ENCODE data around the gene GKN1.
"Not testable (repeated sequence)": the region's sequence is repeated elsewhere in the genome, so short reads cannot be mapped to it uniquely, and the experiment has no call there.

The GKN1 gene

GRCh38 chr2:68974251-68974650 lies at the start of gene GKN1:
Gene GKN1, plus strand, starts transcription at chr2:68974636. Its CDS starts 42 bp downstream, at chr2:68974678.
- DNase-seq: no peak

- peak; percentile 37 for DNase-seq
Observed at GRCh38 chr2:68925295-68925896, 49.0 kb upstream of the GKN1 start.

GRCh38 chr2:68926796-68927195 lies 47.6 kb upstream of the GKN1 start:
- no peak for DNase-seq

- no peak for DNase-seq
Observed at GRCh38 chr2:68931149-68931711, 43.2 kb upstream of the GKN1 start.

GRCh38 chr2:68931799-68932198 lies 42.6 kb upstream of the GKN1 start:
- no peak for DNase-seq

- no peak for DNase-seq
Observed at GRCh38 chr2:68932402-68932801, 42.0 kb upstream of the GKN1 start.

GRCh38 chr2:68934021-68934420 lies 40.4 kb upstream of the GKN1 start:
- DNase-seq: no peak

- DNase-seq: no peak
Observed at GRCh38 chr2:68935471-68935870, 39.0 kb upstream of the GKN1 start.

GRCh38 chr2:68936427-68936826 lies 38.0 kb upstream of the GKN1 start:
- DNase-seq: no peak

- DNase-seq: no peak
Observed at GRCh38 chr2:68936889-68937288, 37.5 kb upstream of the GKN1 start.

- DNase-seq: no peak
Observed at GRCh38 chr2:68937346-68938055, 36.9 kb upstream of the GKN1 start.

GRCh38 chr2:68938938-68939337 lies 35.5 kb upstream of the GKN1 start:
- DNase-seq: no peak

GRCh38 chr2:68939962-68940361 lies 34.5 kb upstream of the GKN1 start:
- DNase-seq: no peak

- DNase-seq: no peak
Observed at GRCh38 chr2:68940369-68940768, 34.1 kb upstream of the GKN1 start.

- DNase-seq: no peak
Observed at GRCh38 chr2:68942827-68943226, 31.6 kb upstream of the GKN1 start.

GRCh38 chr2:68943581-68944568 lies 30.6 kb upstream of the GKN1 start:
- peak; percentile 68 for DNase-seq

GRCh38 chr2:68946117-68946516 lies 28.3 kb upstream of the GKN1 start:
- peak; percentile 54 for DNase-seq

GRCh38 chr2:68948710-68949109 lies 25.7 kb upstream of the GKN1 start:
- DNase-seq: no peak

- no peak for DNase-seq
Observed at GRCh38 chr2:68951899-68952298, 22.5 kb upstream of the GKN1 start.

- DNase-seq: no peak
Observed at GRCh38 chr2:68952887-68953521, 21.4 kb upstream of the GKN1 start, which contains the start of gene GKN2. Gene GKN2, minus strand, starts transcription at chr2:68952893. Its CDS starts 32 bp downstream, at chr2:68952861.

GRCh38 chr2:68955432-68955831 lies 19.0 kb upstream of the GKN1 start:
- DNase-seq: not testable (repeated sequence)

- no peak for DNase-seq
Observed at GRCh38 chr2:68959001-68959400, 15.4 kb upstream of the GKN1 start.

- DNase-seq: no peak
Observed at GRCh38 chr2:68961380-68961779, 13.1 kb upstream of the GKN1 start.
